Upper lobe of right lung (tissue), 1 donor: Measurements from ENCODE around the gene SIPA1L2. TPM values are rescaled to one million over a fixed set of nuclear protein-coding genes. Genes with fewer than 3 reads are reported as not detected.

Experiments
- ATAC-seq: fragments of 200-7000 bp; cut with Tn5 transposase; one replicate; pipeline ENCODE4 v1.9.1; 2020; ENCODE audit warnings: mild to moderate bottlenecking, moderate library complexity
- DNase-seq: peaks from one replicate; pipeline ENCODE4 v3.0.0-alpha.2; 2020
- H3K27ac ChIP-seq: fragments of 200-600 bp; one replicate; pipeline ENCODE4 v1.8.0; 2022
- H3K27me3 ChIP-seq: fragments of 200-600 bp; one replicate; pipeline ENCODE4 v1.8.0; 2022; ENCODE audit warnings: mild to moderate bottlenecking
- H3K36me3 ChIP-seq: fragments of 200-600 bp; one replicate; pipeline ENCODE4 v1.8.0; 2022
- H3K4me1 ChIP-seq: fragments of 200-600 bp; one replicate; pipeline ENCODE4 v1.8.0; 2022
- H3K4me3 ChIP-seq: fragments of 200-600 bp; one replicate; pipeline ENCODE4 v1.8.0; 2022; ENCODE audit warnings: mild to moderate bottlenecking
- H3K9me3 ChIP-seq: fragments of 200-600 bp; one replicate; pipeline ENCODE4 v1.8.0; 2022
- intact Hi-C: fragments of 100-400 bp; cut with DNase I; formaldehyde crosslinking; loops from one replicate; pipeline ENCODE4 v1.11.0; 2022
- total RNA-seq: library from RNA; stranded (reverse); fragmentation: NEBNext Ultra II Directional; extraction: Animal tissue kit (Norgen Biotek cat#: 25700); gene quantifications from one replicate; pipeline ENCODE4 v1.2.1, GENCODE V29; 2021
- TF ChIP-seq, protein P1 (sequence below): fragments of 200-600 bp; IDR thresholded peaks from one replicate; pipeline ENCODE4 v1.8.0; 2022; ENCODE audit warnings: antibody characterized with exemption
- donor health status: DM: no; HTN: yes; CAD: no; lungs with severe emphysema.

The SIPA1L2 gene
- total RNA-seq, 1 donor from 2014 or later: 38.3 TPM

DNA sequence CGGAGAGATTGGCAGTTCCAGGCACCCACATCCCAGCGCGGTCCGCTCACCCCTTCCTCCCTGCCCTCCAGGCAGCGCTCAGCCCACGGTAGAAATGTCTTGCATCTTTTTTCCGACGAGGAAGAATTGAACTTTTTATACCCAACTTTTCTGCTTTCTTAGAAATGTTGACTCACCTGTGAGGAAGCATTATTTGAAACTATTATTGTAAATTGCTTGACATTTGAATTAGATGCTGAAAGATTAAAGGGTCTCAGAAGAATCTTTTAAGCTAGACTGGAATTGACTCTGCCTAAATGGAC, 912 bp upstream of the SIPA1L2 start:
- peaks cover 3% of the 10 kb centered on the region for H3K27me3 ChIP-seq
- H3K9me3 ChIP-seq: no peaks in the 10 kb centered on the region
- H3K4me3 ChIP-seq: peak overlapping the region; percentile 81
- H3K36me3 ChIP-seq: no peaks in the 10 kb centered on the region
- peaks cover 34% of the 10 kb centered on the region for H3K4me1 ChIP-seq
- DNase-seq: no peak
- intact Hi-C loops: no loop called here
- peak overlapping the region; percentile 92 for H3K27ac ChIP-seq
- TF ChIP-seq, protein P1, sequence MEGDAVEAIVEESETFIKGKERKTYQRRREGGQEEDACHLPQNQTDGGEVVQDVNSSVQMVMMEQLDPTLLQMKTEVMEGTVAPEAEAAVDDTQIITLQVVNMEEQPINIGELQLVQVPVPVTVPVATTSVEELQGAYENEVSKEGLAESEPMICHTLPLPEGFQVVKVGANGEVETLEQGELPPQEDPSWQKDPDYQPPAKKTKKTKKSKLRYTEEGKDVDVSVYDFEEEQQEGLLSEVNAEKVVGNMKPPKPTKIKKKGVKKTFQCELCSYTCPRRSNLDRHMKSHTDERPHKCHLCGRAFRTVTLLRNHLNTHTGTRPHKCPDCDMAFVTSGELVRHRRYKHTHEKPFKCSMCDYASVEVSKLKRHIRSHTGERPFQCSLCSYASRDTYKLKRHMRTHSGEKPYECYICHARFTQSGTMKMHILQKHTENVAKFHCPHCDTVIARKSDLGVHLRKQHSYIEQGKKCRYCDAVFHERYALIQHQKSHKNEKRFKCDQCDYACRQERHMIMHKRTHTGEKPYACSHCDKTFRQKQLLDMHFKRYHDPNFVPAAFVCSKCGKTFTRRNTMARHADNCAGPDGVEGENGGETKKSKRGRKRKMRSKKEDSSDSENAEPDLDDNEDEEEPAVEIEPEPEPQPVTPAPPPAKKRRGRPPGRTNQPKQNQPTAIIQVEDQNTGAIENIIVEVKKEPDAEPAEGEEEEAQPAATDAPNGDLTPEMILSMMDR: peak; percentile 1
- no peak for ATAC-seq

GRCh38 chr1:232629250-232630046, 485 bp downstream of the SIPA1L2 start:
- TF ChIP-seq, protein P1: no peak
- no peaks in the 10 kb centered on the region for H3K9me3 ChIP-seq
- H3K4me1 ChIP-seq: peaks cover 41% of the 10 kb centered on the region
- peaks cover 3% of the 10 kb centered on the region for H3K27me3 ChIP-seq
- intact Hi-C loops: loop anchor here (10.0 kb wide), 2 partner anchors 185 to 765 kb away; no protein-coding TSS in a partner anchor
- peak overlapping the region; percentile 66 for H3K27ac ChIP-seq
- DNase-seq: peak; percentile 77
- H3K36me3 ChIP-seq: no peaks in the 10 kb centered on the region
- no peak for ATAC-seq
- H3K4me3 ChIP-seq: peak overlapping the region; percentile 81

DNA sequence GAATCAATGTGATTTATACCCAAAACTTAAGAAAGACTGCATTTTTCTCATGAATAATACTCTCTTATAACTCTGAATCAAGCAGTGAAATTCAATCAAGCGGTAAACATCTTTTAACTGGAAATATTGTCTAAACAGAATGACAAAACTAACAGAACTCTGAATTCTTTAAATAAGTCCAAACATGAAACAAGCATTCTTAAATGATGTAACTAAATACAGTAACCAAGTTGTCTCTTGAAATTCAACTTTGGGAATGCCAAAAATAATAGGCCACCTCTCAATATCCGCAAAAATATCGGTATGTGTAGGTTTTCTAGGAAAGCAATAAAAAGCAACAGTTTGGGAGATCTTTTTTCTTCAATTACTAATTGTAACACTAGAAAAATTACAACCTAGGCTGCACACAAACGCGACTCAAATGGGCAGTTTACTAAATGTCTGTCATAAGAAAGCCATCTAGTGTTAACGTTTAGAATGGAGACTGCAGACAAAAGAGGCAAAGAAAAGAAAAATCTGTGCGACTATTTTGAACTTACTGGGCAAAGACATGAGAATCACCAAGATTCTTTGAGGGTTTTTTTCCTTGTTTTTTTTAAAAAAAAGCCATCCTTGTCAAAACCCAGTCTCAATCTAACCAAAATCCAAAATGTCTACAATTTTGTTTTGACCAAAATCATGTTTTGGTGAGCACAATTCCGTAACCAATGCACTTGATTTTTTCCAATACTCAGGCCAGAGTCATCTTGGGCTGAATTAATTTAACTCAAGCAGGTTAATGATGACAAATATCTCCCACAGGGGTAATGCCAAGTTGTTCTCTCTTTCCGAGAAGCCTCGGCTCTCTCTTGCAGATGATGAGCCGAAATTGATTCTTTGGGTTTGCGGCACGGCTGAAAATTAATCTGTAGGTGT, 1.3 kb downstream of the SIPA1L2 start:
- H3K27ac ChIP-seq: peak overlapping the region; percentile 66
- H3K4me3 ChIP-seq: peak overlapping the region; percentile 81
- peaks cover 42% of the 10 kb centered on the region for H3K4me1 ChIP-seq
- no peaks in the 10 kb centered on the region for H3K9me3 ChIP-seq
- intact Hi-C loops: loop anchor here (10.0 kb wide), 2 partner anchors 184 to 764 kb away; no protein-coding TSS in a partner anchor
- ATAC-seq (no peak), DNase-seq (no peak)
- H3K36me3 ChIP-seq: no peaks in the 10 kb centered on the region
- H3K27me3 ChIP-seq: peaks cover 3% of the 10 kb centered on the region
- TF ChIP-seq, protein P1: peak; percentile 43

DNA sequence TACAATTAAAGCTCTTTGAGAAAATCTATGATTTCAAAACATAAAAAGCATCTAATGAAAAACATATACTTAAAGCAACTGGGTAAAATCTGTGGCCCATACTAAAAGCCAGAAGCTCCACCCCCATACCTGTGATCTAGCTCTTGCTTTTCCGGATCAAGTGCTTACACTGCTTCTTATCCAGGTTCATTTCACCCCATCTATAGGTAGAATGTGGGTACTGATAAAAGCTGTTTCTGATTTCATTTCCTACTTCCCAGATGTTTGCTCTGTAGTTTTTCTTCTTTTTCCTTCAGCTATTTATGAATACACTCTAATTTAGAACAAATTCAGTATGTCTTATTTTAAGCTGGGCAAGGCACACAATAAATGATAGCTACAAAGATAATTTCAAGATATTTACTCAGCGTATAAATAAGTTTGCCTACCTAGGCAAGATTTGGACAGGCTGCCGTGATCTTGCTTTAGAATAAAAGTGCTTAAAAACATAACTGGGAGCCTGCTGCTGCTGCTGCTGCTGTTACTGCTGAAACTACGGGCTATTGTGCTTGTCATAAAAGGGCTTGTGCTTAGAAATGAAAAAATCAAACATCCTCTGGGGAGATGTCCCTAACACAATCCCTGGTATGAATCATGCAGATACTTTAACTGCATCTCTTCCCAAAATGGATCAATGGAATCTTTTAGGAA, 2.1 kb downstream of the SIPA1L2 start:
- intact Hi-C loops: loop anchor here (10.0 kb wide), 2 partner anchors 183 to 763 kb away; no protein-coding TSS in a partner anchor
- TF ChIP-seq, protein P1: peak; percentile 52
- no peaks in the 10 kb centered on the region for H3K9me3 ChIP-seq
- peak overlapping the region; percentile 81 for H3K4me3 ChIP-seq
- H3K27ac ChIP-seq: no peak overlapping the region
- H3K36me3 ChIP-seq: no peaks in the 10 kb centered on the region
- H3K27me3 ChIP-seq: peaks cover 3% of the 10 kb centered on the region
- H3K4me1 ChIP-seq: peaks cover 50% of the 10 kb centered on the region
- no peak for DNase-seq
- ATAC-seq: no peak

DNA sequence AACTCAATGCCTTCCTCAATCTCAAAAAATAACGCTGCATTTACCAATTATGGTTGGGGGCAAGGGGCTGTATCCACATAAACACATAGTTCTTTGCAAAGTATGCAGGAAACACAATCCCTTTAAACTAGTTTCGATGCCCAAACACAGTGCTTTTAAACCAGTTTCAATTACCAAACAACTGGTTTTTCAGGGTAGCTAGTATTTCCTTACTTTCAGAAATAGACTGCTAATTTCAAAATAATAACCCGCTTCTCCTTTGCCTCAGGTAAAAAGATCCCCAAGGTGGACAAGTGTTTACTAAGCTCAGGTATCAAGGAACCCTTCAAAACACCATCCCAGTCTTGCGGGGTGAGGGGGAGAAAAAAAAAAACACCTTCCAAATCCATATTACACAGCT, 2.8 kb downstream of the SIPA1L2 start:
- intact Hi-C loops: loop anchor here (10.0 kb wide), 2 partner anchors 182 to 762 kb away; no protein-coding TSS in a partner anchor
- no peak overlapping the region for H3K27ac ChIP-seq
- no peaks in the 10 kb centered on the region for H3K9me3 ChIP-seq
- ATAC-seq: no peak
- H3K36me3 ChIP-seq: no peaks in the 10 kb centered on the region
- TF ChIP-seq, protein P1: no peak
- H3K4me3 ChIP-seq: peak overlapping the region; percentile 81
- peaks cover 3% of the 10 kb centered on the region for H3K27me3 ChIP-seq
- no peak for DNase-seq
- H3K4me1 ChIP-seq: peaks cover 56% of the 10 kb centered on the region
